Measurements from ENCODE around the gene CCDC149. TPM values are rescaled to one million over a fixed set of nuclear protein-coding genes. Genes with fewer than 3 reads are reported as not detected.

CCDC149 gene
- total and polyA plus RNA-seq, 9 of the 15 experiments (the other 6 are each of a cell fraction or from before 2014, with no cell fraction given): 0.04 to 0.18 TPM; not detected in 7

DNA sequence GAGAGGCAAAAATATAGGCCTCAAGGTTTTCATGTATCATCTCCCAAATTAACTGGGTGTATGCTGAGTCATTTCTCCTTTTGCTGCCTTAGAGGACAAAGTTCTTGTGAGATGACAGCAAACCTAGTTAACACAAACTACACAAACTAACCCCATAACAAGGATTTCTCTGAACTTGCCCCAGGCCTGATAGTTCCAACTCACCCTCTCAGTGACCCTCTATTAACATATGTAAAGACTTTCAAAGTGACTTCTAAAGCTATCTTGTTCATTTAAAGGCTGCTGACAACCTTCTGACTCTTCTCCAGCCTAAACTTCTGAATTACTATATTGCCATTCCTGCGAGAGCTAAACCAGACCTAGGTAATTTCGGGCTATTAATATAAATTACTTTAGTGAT, 43.2 kb upstream of the CCDC149 start (continued):
- no peak for TF ChIP-seq ZBTB8A (IDR thresholded peaks at IDR 0.05; ENCODE audit: partially characterized antibody)

DNA sequence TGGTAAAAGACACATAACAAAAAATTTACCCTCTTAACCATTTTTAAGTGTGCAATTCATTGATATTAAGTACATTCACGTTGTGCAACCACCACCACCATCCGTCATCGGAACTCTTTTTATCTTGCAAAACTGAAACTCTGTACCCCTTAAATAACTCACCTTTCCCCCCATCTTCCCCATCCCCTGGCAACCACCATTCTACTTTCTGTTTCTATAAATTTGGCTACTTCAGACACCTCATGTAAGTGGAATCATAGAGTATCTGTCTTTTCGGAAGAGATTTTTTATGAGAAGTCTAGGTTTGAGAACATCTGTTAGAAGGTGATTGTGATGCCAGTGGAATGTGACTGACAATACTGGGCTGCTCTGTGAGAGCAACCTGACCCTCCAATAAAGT, 39.8 kb upstream of the CCDC149 start:
- TF ChIP-seq NR2C1 (IDR thresholded peaks at IDR 0.05) (no peak), NR2C1 (tag; IDR thresholded peaks at IDR 0.05) (no peak), ZZZ3 (IDR thresholded peaks at IDR 0.05) (no peak)
- no peaks in the 10 kb centered on the region for H3K9me1 ChIP-seq (ENCODE audit: control insufficient read depth, insufficient read depth, low read length)
- in situ Hi-C loops (cut with MboI): no loop called here

DNA sequence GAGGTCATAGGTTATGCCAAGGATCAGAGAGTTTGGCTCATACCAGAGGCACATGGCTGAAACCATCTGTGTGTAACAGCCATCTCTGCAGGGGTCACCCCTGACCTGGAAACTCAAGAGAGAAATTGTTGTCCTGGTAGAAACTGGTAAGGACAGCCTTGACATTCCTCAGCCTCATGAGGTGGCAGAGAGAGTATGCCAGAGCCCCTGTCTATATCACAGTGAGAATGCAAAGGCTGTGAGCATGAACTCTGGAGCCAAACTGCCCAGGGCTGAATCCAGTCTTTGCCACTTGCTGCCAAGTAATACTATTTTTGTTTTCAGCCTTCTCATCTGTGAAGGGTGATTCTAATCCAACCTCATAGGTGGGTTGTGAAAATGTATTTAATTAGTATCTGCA, 37.1 kb upstream of the CCDC149 start:
- H3K27me3 ChIP-seq (ENCODE audit: control insufficient read depth in 2 of 2, insufficient read depth in 2 of 2, low read length in 2 of 2): peaks cover 2 to 9% of the 10 kb centered on the region in 2 experiments; a peak in 2 of 5 replicates
- ChIA-PET POLR2A (no interaction called here), CTCF (ENCODE audit: low intra/inter-chr PET ratio) (no interaction called here)
- in situ Hi-C loops (cut with MboI) (no loop called here), intact Hi-C loops (cut with micrococcal nuclease) (no loop called here)
- H3K9me1 ChIP-seq (ENCODE audit: control insufficient read depth, insufficient read depth, low read length): no peaks in the 10 kb centered on the region
- FAIRE-seq: no peak
- BruUV-seq (replicated peaks): no TSS peak
- H3K9me3 ChIP-seq (replicated peaks; ENCODE audit: control insufficient read depth, insufficient read depth, low read depth, low read length): no peaks in the 10 kb centered on the region
- no peak overlapping the region for H3K27ac ChIP-seq (ENCODE audit: extremely low read depth, low read depth, low read length)
- DNase-seq (ENCODE audit: extremely low read depth in 1 of 4, low spot score in 3 of 4): no peak
- no peaks in the 10 kb centered on the region for H3K79me2 ChIP-seq (ENCODE audit: control insufficient read depth, insufficient read depth, low read length)
- H3K4me2 ChIP-seq (ENCODE audit: insufficient read depth, low read length): no peak overlapping the region
- H3K4me3 ChIP-seq: no peak overlapping the region
- H3K36me3 ChIP-seq (ENCODE audit: control insufficient read depth, insufficient read depth, low read length): no peaks in the 10 kb centered on the region
- no peak for ATAC-seq
- no peak for TF ChIP-seq HNRNPUL1 (IDR thresholded peaks at IDR 0.05; ENCODE audit: low read length)
- no peak for TF ChIP-seq ZNF444 (CRISPR knock-in tag; IDR thresholded peaks at IDR 0.05)
- no peak for TF ChIP-seq ZNF384 (IDR thresholded peaks at IDR 0.05; ENCODE audit: low read depth, low read length)
- no peak for TF ChIP-seq ZBED1 (IDR thresholded peaks at IDR 0.05)
- TF ChIP-seq, protein P1, sequence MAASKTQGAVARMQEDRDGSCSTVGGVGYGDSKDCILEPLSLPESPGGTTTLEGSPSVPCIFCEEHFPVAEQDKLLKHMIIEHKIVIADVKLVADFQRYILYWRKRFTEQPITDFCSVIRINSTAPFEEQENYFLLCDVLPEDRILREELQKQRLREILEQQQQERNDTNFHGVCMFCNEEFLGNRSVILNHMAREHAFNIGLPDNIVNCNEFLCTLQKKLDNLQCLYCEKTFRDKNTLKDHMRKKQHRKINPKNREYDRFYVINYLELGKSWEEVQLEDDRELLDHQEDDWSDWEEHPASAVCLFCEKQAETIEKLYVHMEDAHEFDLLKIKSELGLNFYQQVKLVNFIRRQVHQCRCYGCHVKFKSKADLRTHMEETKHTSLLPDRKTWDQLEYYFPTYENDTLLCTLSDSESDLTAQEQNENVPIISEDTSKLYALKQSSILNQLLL (CRISPR knock-in tag; IDR thresholded peaks at IDR 0.05; ENCODE audit: borderline replicate concordance): no peak
- no peaks in the 10 kb centered on the region for H4K20me1 ChIP-seq (replicated peaks; ENCODE audit: control insufficient read depth, insufficient read depth, low read length)
- no peak overlapping the region for H3K9ac ChIP-seq (ENCODE audit: insufficient read depth in 1 of 2, low read depth in 2 of 2, low read length in 2 of 2)
- H2AFZ ChIP-seq (ENCODE audit: low read depth, low read length): no peak overlapping the region
- no peaks in the 10 kb centered on the region for H3K4me1 ChIP-seq (replicated peaks in 1 of 2; ENCODE audit: control insufficient read depth in 2 of 2, insufficient read depth in 2 of 2, low read length in 2 of 2)

More for the DNA sequence above, 39.8 kb upstream of the CCDC149 start:
- Histone ChIP-seq H4K20me1 (replicated peaks; ENCODE audit: control insufficient read depth, insufficient read depth, low read length) (no peaks in the 10 kb centered on the region), H3K27ac (ENCODE audit: extremely low read depth, low read depth, low read length) (no peak overlapping the region), H3K36me3 (ENCODE audit: control insufficient read depth, insufficient read depth, low read length) (no peaks in the 10 kb centered on the region), H3K4me2 (ENCODE audit: insufficient read depth, low read length) (no peak overlapping the region), H3K79me2 (ENCODE audit: control insufficient read depth, insufficient read depth, low read length) (no peaks in the 10 kb centered on the region), H3K27me3 (ENCODE audit: control insufficient read depth in 2 of 2, insufficient read depth in 2 of 2, low read length in 2 of 2) (peaks cover 2 to 9% of the 10 kb centered on the region in 2 experiments; a peak in 2 of 5 replicates), H3K4me3 (no peak overlapping the region), H3K9ac (ENCODE audit: insufficient read depth in 1 of 2, low read depth in 2 of 2, low read length in 2 of 2) (no peak overlapping the region), H3K9me3 (replicated peaks; ENCODE audit: control insufficient read depth, insufficient read depth, low read depth, low read length) (no peaks in the 10 kb centered on the region), H3K4me1 (replicated peaks in 1 of 2; ENCODE audit: control insufficient read depth in 2 of 2, insufficient read depth in 2 of 2, low read length in 2 of 2) (no peaks in the 10 kb centered on the region), H2AFZ (ENCODE audit: low read depth, low read length) (no peak overlapping the region)
- intact Hi-C loops (cut with micrococcal nuclease): no loop called here
- ChIA-PET CTCF (ENCODE audit: low intra/inter-chr PET ratio) (no interaction called here), POLR2A (no interaction called here)
- WGBS (ENCODE audit: insufficient coverage, low coverage, missing lambda C conversion rate): 5% methylated on average over 4 of the region's 4 CpGs
- DNase-seq (ENCODE audit: extremely low read depth in 1 of 4, low spot score in 3 of 4) (no peak), FAIRE-seq (no peak), ATAC-seq (no peak)
- no TSS peak for BruUV-seq (replicated peaks)
